Endothelial cell of umbilical vein (primary cell): ENCODE measurements around the gene FCN1. TPM values are rescaled to one million over a fixed set of nuclear protein-coding genes. Genes with fewer than 3 reads are reported as not detected.

Source experiments
- BruUV-seq: library from RNA; stranded (reverse); fragments of 400-500 nt; replicated peaks from 2 replicates; lab custom pipeline; 2021; lab: Mats Ljungman, UMichigan
- CTCF ChIA-PET: fragments of 300-600, 350-600 bp; sonication (Branson Sonifier 250); formaldehyde crosslinking; loops from one replicate; lab custom pipeline; 2021; ENCODE audit warnings: antibody characterized with exemption, inconsistent platforms; lab: Charles Lee
- POLR2A ChIA-PET: fragments of 300-600, 350-600 bp; sonication (Branson Sonifier 250); formaldehyde crosslinking; loops from one replicate; lab custom pipeline; 2021; ENCODE audit warnings: antibody characterized with exemption, inconsistent platforms; lab: Charles Lee
- DNase-seq: peaks from one replicate; pipeline ENCODE4 v3.0.0-alpha.2; 2011; ENCODE audit warnings: low read depth, low spot score
- FAIRE-seq: peaks from 2 replicates; lab custom pipeline; 2011; peaks lifted over from hg19 to GRCh38; lab: Jason Lieb, UNC
- H2AFZ ChIP-seq: 2 replicates; pipeline ENCODE4 v1.6.0; 2012; ENCODE audit warnings: low read depth, low read length, control low read depth, inconsistent platforms
- H3K27ac ChIP-seq: 2 replicates; pipeline ENCODE4 v1.5.1; 2011; ENCODE audit warnings: low read depth, mild to moderate bottlenecking, control low read depth, low read length, moderate library complexity; ENCODE audit not compliant: insufficient read depth
- H3K27me3 ChIP-seq, 2 experiments: 2 replicates each; pipeline versions ENCODE4 v1.6.0 to v1.6.1; 2011; ENCODE audit warnings: low read length in 2 of 2, mixed read lengths in 1 of 2; ENCODE audit not compliant: control insufficient read depth in 2 of 2, insufficient read depth in 2 of 2
- H3K36me3 ChIP-seq, 2 experiments: 2 replicates in 1 of 2; 3 replicates in 1 of 2; pipeline ENCODE4 v1.5.1; 2011; ENCODE audit warnings: low read length in 2 of 2, mild to moderate bottlenecking in 1 of 2, moderate library complexity in 1 of 2; ENCODE audit not compliant: control insufficient read depth in 2 of 2, insufficient read depth in 2 of 2; ENCODE audit errors: extremely low read depth in 1 of 2
- H3K4me1 ChIP-seq: 3 replicates; pipeline ENCODE4 v1.5.1; 2011; ENCODE audit warnings: mild to moderate bottlenecking, low read length; ENCODE audit not compliant: control insufficient read depth, insufficient read depth; ENCODE audit errors: extremely low read depth
- H3K4me2 ChIP-seq: 2 replicates; pipeline ENCODE4 v1.6.1; 2011; ENCODE audit warnings: low read length, control low read depth, mixed read lengths; ENCODE audit not compliant: insufficient read depth
- H3K4me3 ChIP-seq, 3 experiments: fragments of 200-600 bp in 1 of 3; sonication (generic), shearing (Covaris generic) in 1 of 3; replicated peaks in 1 of 3; 2 replicates each; pipeline ENCODE4 v1.5.1; 2011 to 2016; ENCODE audit warnings: control low read depth in 3 of 3, low read length in 3 of 3, mild to moderate bottlenecking in 2 of 3, inconsistent platforms in 1 of 3, low read depth in 1 of 3, moderate library complexity in 1 of 3; ENCODE audit not compliant: insufficient read depth in 1 of 3
- H3K79me2 ChIP-seq: 2 replicates; pipeline ENCODE4 v1.6.0; 2012; ENCODE audit warnings: low read length, inconsistent platforms; ENCODE audit not compliant: control insufficient read depth, insufficient read depth
- H3K9ac ChIP-seq: replicated peaks from 2 replicates; pipeline ENCODE3; 2011; ENCODE audit warnings: low read length, control low read depth; ENCODE audit not compliant: insufficient read depth; ENCODE audit errors: extremely low read depth
- H3K9me1 ChIP-seq: replicated peaks from 3 replicates; pipeline ENCODE4 v1.6.0; 2011; ENCODE audit warnings: mild to moderate bottlenecking, low read length; ENCODE audit not compliant: control insufficient read depth, insufficient read depth; ENCODE audit errors: extremely low read depth
- H3K9me3 ChIP-seq: replicated peaks from 2 replicates; pipeline ENCODE4 v1.5.1; 2012; ENCODE audit warnings: low read length, inconsistent platforms; ENCODE audit not compliant: control insufficient read depth, insufficient read depth
- H4K20me1 ChIP-seq: replicated peaks from 2 replicates; pipeline ENCODE3; 2011; ENCODE audit warnings: mild to moderate bottlenecking, low read length; ENCODE audit not compliant: control insufficient read depth, insufficient read depth; ENCODE audit errors: extremely low read depth
- EZH2 ChIP-seq: IDR thresholded peaks from 2 replicates; pipeline ENCODE4 v1.6.1; 2012; ENCODE audit warnings: borderline replicate concordance, low read depth, mild to moderate bottlenecking, moderate library complexity, low read length, inconsistent platforms; ENCODE audit not compliant: severe bottlenecking
- FOS ChIP-seq: IDR thresholded peaks from 2 replicates; pipeline ENCODE4 v1.6.1; 2011; ENCODE audit warnings: mild to moderate bottlenecking, low read length, moderate library complexity, borderline replicate concordance; ENCODE audit not compliant: insufficient read depth
- GATA2 ChIP-seq: IDR thresholded peaks from 2 replicates; pipeline ENCODE4 v1.7.0; 2011; ENCODE audit warnings: low read depth, mild to moderate bottlenecking, moderate library complexity, mixed read lengths, low read length; ENCODE audit not compliant: insufficient read length, insufficient read depth
- JUN ChIP-seq: IDR thresholded peaks from 2 replicates; pipeline ENCODE4 v1.6.1; 2011; ENCODE audit warnings: borderline replicate concordance, low read depth; ENCODE audit not compliant: insufficient read length, insufficient read depth
- MYC ChIP-seq: IDR thresholded peaks from one replicate; pipeline ENCODE4 v1.6.1; 2011; ENCODE audit warnings: mild to moderate bottlenecking, low read depth, low read length
- POLR2A ChIP-seq: IDR thresholded peaks from 2 replicates; pipeline ENCODE4 v1.6.1; 2012; ENCODE audit warnings: low read depth, mild to moderate bottlenecking, control low read depth, low read length
- POLR2AphosphoS5 ChIP-seq: IDR thresholded peaks from 2 replicates; pipeline ENCODE4 v1.6.1; 2012; ENCODE audit warnings: low read depth, mild to moderate bottlenecking, control low read depth, low read length, moderate library complexity; ENCODE audit not compliant: insufficient read depth
- dilution Hi-C: fragments of 300-500 bp; cut with MboI; formaldehyde crosslinking; loops from one replicate; pipeline ENCODE4 v1.15.0; 2019; ENCODE audit warnings: low sequenced_read_pairs; ENCODE audit not compliant: extremely low pct_ligation_motif_present
- intact Hi-C: fragments of 100-400 bp; cut with micrococcal nuclease; formaldehyde crosslinking; loops from one replicate; pipeline ENCODE4 v1.10.0; 2022
- polyA plus RNA-seq, 4 experiments: library from polyadenylated mRNA; depleted of rRNA in 3 of 4; stranded (reverse) in 3 of 4; unstranded in 1 of 4; fragments of >200 nt; gene quantifications; 2 replicates each; pipeline versions ENCODE4 v1.2.1 to v1.2.3, GENCODE V29; 2011 to 2012; ENCODE audit warnings: missing spikeins in 1 of 4
- total RNA-seq: library from RNA; stranded (reverse); gene quantifications from 2 replicates; pipeline ENCODE4 v1.2.3, GENCODE V29; 2021
- TF ChIP-seq, protein P1 (sequence below), 2 donors: IDR thresholded peaks; 1 replicate in 1 of 2; 2 replicates in 1 of 2; pipeline ENCODE4 v1.5.1; 2011; ENCODE audit warnings: low read length in 2 of 2, mild to moderate bottlenecking in 2 of 2, moderate library complexity in 2 of 2, control low read depth in 1 of 2, inconsistent platforms in 1 of 2, low read depth in 1 of 2; ENCODE audit not compliant: insufficient read depth in 1 of 2; ENCODE audit errors: extremely low read depth in 1 of 2
- TF ChIP-seq, protein P2 (sequence below): IDR thresholded peaks from 2 replicates; pipeline ENCODE4 v1.6.1; 2011; ENCODE audit not compliant: insufficient read depth, insufficient read length

The FCN1 gene
- total and polyA plus RNA-seq, 2 donors (not counting 3 experiments of a cell fraction or from before 2014, with no cell fraction given), result not detected

DNA sequence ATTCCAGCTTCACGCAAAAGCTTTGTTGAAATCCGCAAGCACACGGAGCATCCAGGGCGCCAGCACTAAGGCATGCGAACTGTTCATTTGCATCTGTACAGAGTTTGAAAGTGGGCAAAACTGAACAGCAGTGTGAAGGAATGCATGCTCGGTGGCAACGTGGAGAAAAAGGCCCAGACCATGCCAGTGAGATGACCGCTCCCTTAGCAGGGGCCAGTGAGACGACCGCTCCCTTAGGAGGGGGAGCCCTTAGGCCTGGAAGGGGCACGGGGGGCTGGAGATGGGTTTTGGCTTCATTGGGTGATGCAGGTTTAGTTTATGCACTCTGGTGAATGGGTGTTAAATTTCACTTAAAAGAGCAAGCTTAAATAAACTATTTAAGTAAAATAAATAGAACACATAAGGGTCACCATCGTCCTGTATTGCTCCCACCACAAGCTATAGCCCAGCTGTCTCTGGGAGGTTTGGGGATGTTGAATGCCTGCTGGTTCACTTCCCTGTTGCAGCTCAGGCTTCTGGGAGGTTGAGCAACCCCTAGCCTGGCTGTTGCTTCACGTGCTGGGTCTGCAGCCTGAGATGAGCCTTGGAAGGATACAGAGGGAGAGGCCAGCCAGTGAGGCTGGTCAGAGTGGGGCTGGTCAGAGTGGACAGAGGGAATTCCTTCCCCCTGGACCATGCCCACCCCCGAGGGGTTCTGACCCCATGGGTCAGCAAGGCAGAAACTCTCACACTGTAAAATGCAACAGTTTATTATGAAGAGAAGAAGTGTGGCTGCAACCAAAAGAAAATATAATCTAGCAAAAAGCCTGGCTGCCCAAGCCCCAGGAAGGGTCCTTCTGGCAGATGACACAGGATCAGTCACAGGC lies 4.6 kb upstream of the FCN1 start:
- H3K36me3 ChIP-seq, result no peaks in the 10 kb centered on the region
- FAIRE-seq (no peak), DNase-seq (no peak)
- intact Hi-C loops, result no loop called here
- H4K20me1 ChIP-seq, result no peaks in the 10 kb centered on the region
- no peak overlapping the region for H3K9ac ChIP-seq
- BruUV-seq, result no TSS peak
- TF ChIP-seq, protein P1, sequence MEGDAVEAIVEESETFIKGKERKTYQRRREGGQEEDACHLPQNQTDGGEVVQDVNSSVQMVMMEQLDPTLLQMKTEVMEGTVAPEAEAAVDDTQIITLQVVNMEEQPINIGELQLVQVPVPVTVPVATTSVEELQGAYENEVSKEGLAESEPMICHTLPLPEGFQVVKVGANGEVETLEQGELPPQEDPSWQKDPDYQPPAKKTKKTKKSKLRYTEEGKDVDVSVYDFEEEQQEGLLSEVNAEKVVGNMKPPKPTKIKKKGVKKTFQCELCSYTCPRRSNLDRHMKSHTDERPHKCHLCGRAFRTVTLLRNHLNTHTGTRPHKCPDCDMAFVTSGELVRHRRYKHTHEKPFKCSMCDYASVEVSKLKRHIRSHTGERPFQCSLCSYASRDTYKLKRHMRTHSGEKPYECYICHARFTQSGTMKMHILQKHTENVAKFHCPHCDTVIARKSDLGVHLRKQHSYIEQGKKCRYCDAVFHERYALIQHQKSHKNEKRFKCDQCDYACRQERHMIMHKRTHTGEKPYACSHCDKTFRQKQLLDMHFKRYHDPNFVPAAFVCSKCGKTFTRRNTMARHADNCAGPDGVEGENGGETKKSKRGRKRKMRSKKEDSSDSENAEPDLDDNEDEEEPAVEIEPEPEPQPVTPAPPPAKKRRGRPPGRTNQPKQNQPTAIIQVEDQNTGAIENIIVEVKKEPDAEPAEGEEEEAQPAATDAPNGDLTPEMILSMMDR (IDR thresholded peaks at IDR 0.05; ENCODE audit: extremely low read depth in 1 of 2, insufficient read depth in 1 of 2, low read depth in 1 of 2, low read length in 2 of 2), result no peak
- TF ChIP-seq FOS, result no peak
- H3K27ac ChIP-seq, result no peak overlapping the region
- no peak overlapping the region for H3K4me3 ChIP-seq
- dilution Hi-C loops, result no loop called here
- CTCF ChIA-PET, result no interaction called here
- H3K9me1 ChIP-seq, result no peaks in the 10 kb centered on the region
- no peak overlapping the region for H3K4me2 ChIP-seq
- no peak overlapping the region for H2AFZ ChIP-seq
- no peaks in the 10 kb centered on the region for H3K9me3 ChIP-seq
- POLR2A ChIA-PET, result no interaction called here
- no peaks in the 10 kb centered on the region for H3K4me1 ChIP-seq
- no peaks in the 10 kb centered on the region for H3K79me2 ChIP-seq
- no peaks in the 10 kb centered on the region for H3K27me3 ChIP-seq

DNA sequence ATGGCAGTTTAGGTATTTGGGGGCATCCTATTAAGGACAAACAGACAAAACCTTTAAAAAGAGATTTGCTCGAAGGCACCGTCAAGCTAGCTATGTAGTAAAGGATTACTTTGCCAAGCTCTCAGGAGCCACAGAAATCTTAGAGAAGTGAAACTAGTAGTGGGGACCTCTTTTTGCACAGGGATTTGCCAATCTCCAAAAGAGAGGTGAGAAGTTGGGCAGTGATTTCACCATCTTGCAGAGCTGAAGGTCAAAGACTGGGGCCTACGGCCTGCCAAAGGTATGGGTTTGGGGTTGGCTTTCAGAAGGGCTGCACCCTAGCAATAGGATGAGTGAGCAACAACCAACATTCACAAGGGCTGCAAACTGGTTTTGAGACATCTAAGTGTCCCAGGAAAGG lies 1.6 kb upstream of the FCN1 start:
- CTCF ChIA-PET, result no interaction called here
- no peaks in the 10 kb centered on the region for H4K20me1 ChIP-seq
- intact Hi-C loops, result no loop called here

More for the DNA sequence above, 1.6 kb upstream of the FCN1 start:
- Histone ChIP-seq H3K4me1 (no peaks in the 10 kb centered on the region), H3K4me2 (no peak overlapping the region), H3K27me3 (no peaks in the 10 kb centered on the region), H3K27ac (no peak overlapping the region), H3K79me2 (no peaks in the 10 kb centered on the region), H3K9ac (no peak overlapping the region), H3K9me1 (no peaks in the 10 kb centered on the region), H3K36me3 (no peaks in the 10 kb centered on the region), H2AFZ (no peak overlapping the region), H3K4me3 (no peak overlapping the region), H3K9me3 (no peaks in the 10 kb centered on the region)
- POLR2A ChIA-PET, result no interaction called here
- dilution Hi-C loops, result no loop called here
- FAIRE-seq (no peak), DNase-seq (no peak)
- no peak for TF ChIP-seq MYC
- no peak for TF ChIP-seq FOS
- TF ChIP-seq EZH2, result no peak
- no peak for TF ChIP-seq GATA2
- TF ChIP-seq, protein P2, sequence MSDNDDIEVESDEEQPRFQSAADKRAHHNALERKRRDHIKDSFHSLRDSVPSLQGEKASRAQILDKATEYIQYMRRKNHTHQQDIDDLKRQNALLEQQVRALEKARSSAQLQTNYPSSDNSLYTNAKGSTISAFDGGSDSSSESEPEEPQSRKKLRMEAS, result no peak
- TF ChIP-seq, protein P1 (IDR thresholded peaks at IDR 0.05; ENCODE audit: extremely low read depth in 1 of 2, insufficient read depth in 1 of 2, low read depth in 1 of 2, low read length in 2 of 2), result no peak
- TF ChIP-seq POLR2A, result no peak
- TF ChIP-seq JUN, result no peak
- TF ChIP-seq POLR2AphosphoS5, result no peak
- no TSS peak for BruUV-seq
